Stimulated activated CD4-positive, alpha-beta T cell treated with anti-CD3 and anti-CD28 coated beads, Interleukin-1b, Interleukin-23, amount 100 ng/mL, for 24 hours (primary cell): Measurements from ENCODE around the gene NCBP3.

ENCODE experiments used
- DNase-seq, 4 experiments: peaks; one replicate each; pipeline ENCODE4 v3.0.0-alpha.2; 2020; ENCODE audit warnings: low read depth in 4 of 4, low spot score in 1 of 4

The NCBP3 gene

GRCh38 chr17:3813171-3813570, 32.9 kb downstream of the NCBP3 start:
- DNase-seq, result no peak

GRCh38 chr17:3812771-3813170, 33.3 kb downstream of the NCBP3 start:
- DNase-seq, result no peak

- DNase-seq, result no peak
These were observed 33.8 kb downstream of the NCBP3 start for GRCh38 chr17:3812284-3812683.

- no peak for DNase-seq
These were observed 36.0 kb downstream of the NCBP3 start for GRCh38 chr17:3810019-3810418.

- no peak for DNase-seq
These were observed 36.9 kb downstream of the NCBP3 start for GRCh38 chr17:3809135-3809534.

- DNase-seq, result no peak
These were observed 37.3 kb downstream of the NCBP3 start for GRCh38 chr17:3808701-3809100.

GRCh38 chr17:3805581-3805980, 40.5 kb downstream of the NCBP3 start:
- no peak for DNase-seq

GRCh38 chr17:3804503-3804931, 41.5 kb downstream of the NCBP3 start:
- DNase-seq, result no peak

- no peak for DNase-seq
These were observed 42.8 kb downstream of the NCBP3 start for GRCh38 chr17:3803308-3803640.

GRCh38 chr17:3802461-3803307, 43.4 kb downstream of the NCBP3 start:
- no peak for DNase-seq

- DNase-seq, result no peak
These were observed 44.3 kb downstream of the NCBP3 start for GRCh38 chr17:3801792-3802191.

GRCh38 chr17:3801347-3801746, 44.7 kb downstream of the NCBP3 start:
- DNase-seq, result no peak

- DNase-seq, result no peak
These were observed 45.4 kb downstream of the NCBP3 start, which contains the start of gene ITGAE for GRCh38 chr17:3800362-3801271. Gene ITGAE (minus strand): TSS chr17:3801188. CDS start chr17:3801144, 44 bp downstream.

GRCh38 chr17:3799181-3799945, 46.7 kb downstream of the NCBP3 start:
- no peak for DNase-seq

- DNase-seq, result no peak
These were observed 47.5 kb downstream of the NCBP3 start for GRCh38 chr17:3798273-3799180.

- no peak for DNase-seq
These were observed 49.2 kb downstream of the NCBP3 start for GRCh38 chr17:3796822-3797170.

- peak in 3 of 4 experiments; percentile 22 to 52 (median 32) for DNase-seq
These were observed 49.8 kb downstream of the NCBP3 start for GRCh38 chr17:3796110-3796821.

GRCh38 chr17:3795390-3796102, 50.5 kb downstream of the NCBP3 start:
- DNase-seq, result no peak
